WTC11 (cell line): ENCODE measurements around the gene CD86. TPM values are rescaled to one million over a fixed set of nuclear protein-coding genes. Genes with fewer than 3 reads are reported as not detected.

ENCODE experiments used
- ATAC-seq: fragments of 200-7000 bp; cut with Tn5 transposase; 2 replicates; pipeline ENCODE4 v1.10.0; 2021; ENCODE audit warnings: mild to moderate bottlenecking, moderate library complexity
- CTCF ChIA-PET: fragments of 300-600 bp; sonication (Branson Sonifier 250); formaldehyde crosslinking; loops from one replicate; lab custom pipeline; 2021; ENCODE audit warnings: antibody characterized with exemption; lab: Charles Lee
- POLR2A ChIA-PET: fragments of 350-600 bp; sonication (Branson Sonifier 250); formaldehyde crosslinking; loops from one replicate; lab custom pipeline; 2021; ENCODE audit warnings: antibody characterized with exemption; lab: Charles Lee
- DNase-seq: peaks from one replicate; pipeline ENCODE4 v3.0.0; 2021; ENCODE audit warnings: low spot score
- H3K27ac Mint-ChIP-seq: 2 replicates; pipeline ENCODE4 v1.8.0; 2021; ENCODE audit warnings: mixed read lengths
- H3K27me3 Mint-ChIP-seq: 2 replicates; pipeline ENCODE4 v1.8.0; 2021; ENCODE audit warnings: low read depth, mild to moderate bottlenecking, moderate library complexity, mixed read lengths
- H3K36me3 Mint-ChIP-seq: 2 replicates; pipeline ENCODE4 v1.8.0; 2021; ENCODE audit warnings: mixed read lengths
- H3K4me1 Mint-ChIP-seq: 2 replicates; pipeline ENCODE4 v1.8.0; 2022; ENCODE audit warnings: mixed read lengths
- H3K4me3 Mint-ChIP-seq: 2 replicates; pipeline ENCODE4 v1.8.0; 2021; ENCODE audit warnings: mild to moderate bottlenecking, moderate library complexity, mixed read lengths
- H3K9me3 Mint-ChIP-seq: 2 replicates; pipeline ENCODE4 v1.8.0; 2021; ENCODE audit warnings: mixed read lengths
- CBFB ChIP-seq: sonication (generic); formaldehyde crosslinking; IDR thresholded peaks from 2 replicates; pipeline ENCODE4 v1.8.1; 2022; ENCODE audit warnings: mild to moderate bottlenecking, low read depth, missing genetic modification reagents
- ERG ChIP-seq: fragments of 250-450 bp; sonication (Bioruptor Pico); IDR thresholded peaks from 2 replicates; pipeline ENCODE4 v1.8.0; 2021; ENCODE audit warnings: mild to moderate bottlenecking
- FOXJ3 ChIP-seq: sonication (generic); formaldehyde crosslinking; IDR thresholded peaks from 2 replicates; pipeline ENCODE4 v1.9.0; 2021; ENCODE audit warnings: missing genetic modification reagents, mild to moderate bottlenecking, borderline replicate concordance
- FOXK1 ChIP-seq: sonication (generic); formaldehyde crosslinking; IDR thresholded peaks from 2 replicates; pipeline ENCODE4 v1.8.0; 2022; ENCODE audit warnings: mild to moderate bottlenecking, moderate library complexity, missing genetic modification reagents
- GABPB1 ChIP-seq: sonication (generic); formaldehyde crosslinking; IDR thresholded peaks from 2 replicates; pipeline ENCODE4 v1.8.1; 2023; ENCODE audit warnings: mild to moderate bottlenecking, missing genetic modification reagents
- HMGXB4 ChIP-seq: sonication (generic); formaldehyde crosslinking; IDR thresholded peaks from 2 replicates; pipeline ENCODE4 v1.8.1; 2023; ENCODE audit warnings: mild to moderate bottlenecking, moderate library complexity, missing genetic modification reagents
- IRF1 ChIP-seq: sonication (generic); formaldehyde crosslinking; IDR thresholded peaks from 2 replicates; pipeline ENCODE4 v1.8.0; 2023; ENCODE audit warnings: missing genetic modification reagents
- MXD4 ChIP-seq: fragments of 250-450 bp; sonication (Bioruptor Pico); IDR thresholded peaks from 2 replicates; pipeline ENCODE4 v1.8.0; 2021; ENCODE audit warnings: mild to moderate bottlenecking, moderate library complexity, borderline replicate concordance
- NR2C2 ChIP-seq: sonication (generic); formaldehyde crosslinking; IDR thresholded peaks from 2 replicates; pipeline ENCODE4 v1.8.0; 2022; ENCODE audit warnings: mild to moderate bottlenecking, missing genetic modification reagents
- PREB ChIP-seq: sonication (generic); formaldehyde crosslinking; IDR thresholded peaks from 2 replicates; pipeline ENCODE4 v1.8.1; 2022; ENCODE audit warnings: mild to moderate bottlenecking, missing genetic modification reagents, moderate library complexity, borderline replicate concordance
- PRRX2 ChIP-seq: fragments of 250-450 bp; sonication (Bioruptor Pico); IDR thresholded peaks from 2 replicates; pipeline ENCODE4 v1.8.0; 2021; ENCODE audit warnings: mild to moderate bottlenecking
- SMAD3 ChIP-seq: sonication (generic); formaldehyde crosslinking; IDR thresholded peaks from 2 replicates; pipeline ENCODE4 v1.8.0; 2022; ENCODE audit warnings: missing genetic modification reagents, mild to moderate bottlenecking, borderline replicate concordance
- SMAD4 ChIP-seq: sonication (generic); formaldehyde crosslinking; IDR thresholded peaks from 2 replicates; pipeline ENCODE4 v1.8.0; 2022; ENCODE audit warnings: mild to moderate bottlenecking, missing genetic modification reagents
- SOX15 ChIP-seq: fragments of 250-450 bp; sonication (Bioruptor Pico); IDR thresholded peaks from 2 replicates; pipeline ENCODE4 v1.9.0; 2021; ENCODE audit warnings: mild to moderate bottlenecking
- TP53 ChIP-seq: sonication (generic); formaldehyde crosslinking; IDR thresholded peaks from 2 replicates; pipeline ENCODE4 v1.8.1; 2023; ENCODE audit warnings: mild to moderate bottlenecking, missing genetic modification reagents
- USF2 ChIP-seq: sonication (generic); formaldehyde crosslinking; IDR thresholded peaks from 2 replicates; pipeline ENCODE4 v1.8.1; 2023; ENCODE audit warnings: mild to moderate bottlenecking, missing genetic modification reagents, moderate library complexity
- ZBTB21 ChIP-seq: sonication (generic); formaldehyde crosslinking; IDR thresholded peaks from 2 replicates; pipeline ENCODE4 v1.8.1; 2023; ENCODE audit warnings: mild to moderate bottlenecking, missing genetic modification reagents, borderline replicate concordance
- ZBTB43 ChIP-seq: sonication (generic); formaldehyde crosslinking; IDR thresholded peaks from 2 replicates; pipeline ENCODE4 v1.8.1; 2023; ENCODE audit warnings: mild to moderate bottlenecking, missing genetic modification reagents
- ZNF219 ChIP-seq: sonication (generic); formaldehyde crosslinking; IDR thresholded peaks from 2 replicates; pipeline ENCODE4 v1.8.0; 2023; ENCODE audit warnings: missing genetic modification reagents, mild to moderate bottlenecking, borderline replicate concordance
- ZNF317 ChIP-seq: sonication (generic); formaldehyde crosslinking; IDR thresholded peaks from 2 replicates; pipeline ENCODE4 v1.8.1; 2023; ENCODE audit warnings: low read depth, mild to moderate bottlenecking, moderate library complexity, missing genetic modification reagents, borderline replicate concordance
- ZNF396 ChIP-seq: fragments of 250-450 bp; sonication (Bioruptor Pico); IDR thresholded peaks from 2 replicates; pipeline ENCODE4 v1.8.0; 2021; ENCODE audit warnings: mild to moderate bottlenecking, moderate library complexity, borderline replicate concordance
- ZNF423 ChIP-seq: fragments of 250-450 bp; sonication (Bioruptor Pico); IDR thresholded peaks from 2 replicates; pipeline ENCODE4 v2.1.2; 2022; ENCODE audit warnings: mild to moderate bottlenecking, moderate library complexity
- ZNF425 ChIP-seq: fragments of 250-450 bp; sonication (Bioruptor Pico); conservative IDR thresholded peaks from 2 replicates; pipeline ENCODE4 v1.9.0; 2021; ENCODE audit warnings: mild to moderate bottlenecking
- ZNF512 ChIP-seq: sonication (generic); formaldehyde crosslinking; IDR thresholded peaks from 2 replicates; pipeline ENCODE4 v1.8.1; 2022; ENCODE audit warnings: missing genetic modification reagents, borderline replicate concordance
- total RNA-seq: library from RNA; stranded (reverse); gene quantifications from 3 replicates; pipeline ENCODE4 v1.2.3, GENCODE V29; 2021

Gene CD86
- total RNA-seq, 1 experiment from 2014 or later, result 0.61 TPM

GRCh38 chr3:122058294-122058693, 3.1 kb downstream of the CD86 start:
- H3K27ac Mint-ChIP-seq, result no peak overlapping the region
- ATAC-seq (no peak), DNase-seq (no peak)
- H3K27me3 Mint-ChIP-seq, result no peaks in the 10 kb centered on the region
- TF ChIP-seq SMAD3 (CRISPR knock-in tag) (no peak), SMAD4 (CRISPR knock-in tag) (no peak), USF2 (no peak), ZBTB21 (CRISPR knock-in tag) (no peak), IRF1 (no peak), PREB (CRISPR knock-in tag) (no peak), ZNF425 (CRISPR knock-in tag) (no peak), NR2C2 (CRISPR knock-in tag) (no peak), ZNF512 (CRISPR knock-in tag) (no peak), ZNF396 (CRISPR knock-in tag) (no peak), GABPB1 (no peak), FOXK1 (CRISPR knock-in tag) (no peak)
- no peaks in the 10 kb centered on the region for H3K9me3 Mint-ChIP-seq
- CTCF ChIA-PET, result no interaction called here
- H3K4me3 Mint-ChIP-seq, result no peak overlapping the region
- H3K4me1 Mint-ChIP-seq, result peaks cover 17% of the 10 kb centered on the region
- no peaks in the 10 kb centered on the region for H3K36me3 Mint-ChIP-seq
- POLR2A ChIA-PET, result no interaction called here

GRCh38 chr3:122060040-122060698, 5.0 kb downstream of the CD86 start:
- ChIA-PET CTCF (no interaction called here), POLR2A (no interaction called here)
- H3K4me3 Mint-ChIP-seq, result no peak overlapping the region
- no peaks in the 10 kb centered on the region for H3K36me3 Mint-ChIP-seq
- TF ChIP-seq MXD4 (no peak), CBFB (CRISPR knock-in tag) (no peak), NR2C2 (CRISPR knock-in tag) (no peak), ZNF423 (no peak), ZBTB43 (no peak), ERG (CRISPR knock-in tag) (no peak), FOXJ3 (CRISPR knock-in tag) (no peak), SOX15 (CRISPR knock-in tag) (no peak), HMGXB4 (no peak), ZNF317 (no peak), PRRX2 (no peak), TP53 (CRISPR knock-in tag) (no peak), ZNF219 (CRISPR knock-in tag) (no peak)
- ATAC-seq, result no peak
- peaks cover 7% of the 10 kb centered on the region for H3K4me1 Mint-ChIP-seq
- H3K9me3 Mint-ChIP-seq, result no peaks in the 10 kb centered on the region
- H3K27ac Mint-ChIP-seq, result no peak overlapping the region
- no peak for DNase-seq
- H3K27me3 Mint-ChIP-seq, result no peaks in the 10 kb centered on the region
